Thoracic aorta (tissue), 2 donors: ENCODE results near the gene PRXL2B. TPM values are rescaled to one million over a fixed set of nuclear protein-coding genes. Genes with fewer than 3 reads are reported as not detected.
A peak's percentile ranks its signal among the peaks of the same experiment; 100 is the strongest.
"Not testable (repeated sequence)": the region's sequence is repeated elsewhere in the genome, so short reads cannot be mapped to it uniquely, and the experiment has no call there.

ENCODE experiments used
- ATAC-seq: fragments of 150-250 bp; one replicate; pipeline ENCODE4 v1.8.0; 2017; ENCODE audit warnings: low read depth; ENCODE audit not compliant: insufficient number of reproducible peaks, low FRiP score
- DNase-seq: peaks from one replicate; pipeline ENCODE4 v3.0.0-alpha.2; 2020; ENCODE audit warnings: low spot score
- H3K27ac ChIP-seq, 2 donors: fragments of 200-600 bp; sonication (generic); 1 replicate in 1 of 2; 2 replicates in 1 of 2; pipeline ENCODE4 v1.5.1; 2016; ENCODE audit warnings: mild to moderate bottlenecking in 2 of 2, moderate library complexity in 2 of 2
- H3K27me3 ChIP-seq: fragments of 200-600 bp; sonication (generic); replicated peaks from 2 replicates; pipeline ENCODE4 v1.6.0; 2016; ENCODE audit warnings: mild to moderate bottlenecking; ENCODE audit not compliant: insufficient read depth
- H3K36me3 ChIP-seq: fragments of 200-600 bp; sonication (generic); one replicate; pipeline ENCODE4 v1.5.1; 2016
- H3K4me1 ChIP-seq, 2 donors: fragments of 200-600 bp; sonication (generic); 1 replicate in 1 of 2; 2 replicates in 1 of 2; pipeline versions ENCODE4 v1.5.1 to v1.6.0; 2016; ENCODE audit warnings: low read depth in 2 of 2, mild to moderate bottlenecking in 1 of 2; ENCODE audit not compliant: control insufficient read depth in 1 of 2
- H3K4me3 ChIP-seq: fragments of 200-600 bp; sonication (generic); 2 replicates; pipeline ENCODE4 v1.5.1; 2016; ENCODE audit warnings: mild to moderate bottlenecking
- H3K9me3 ChIP-seq: fragments of 200-600 bp; sonication (generic); 2 replicates; pipeline ENCODE4 v1.5.1; 2016
- total RNA-seq, 2 donors: library from RNA; depleted of rRNA; stranded (reverse); fragments of >200 nt; gene quantifications; one replicate each; pipeline versions ENCODE4 v1.1.0 to v1.2.3, GENCODE V29; 2016
- TF ChIP-seq, protein P1 (sequence below): fragments of 200-600 bp; sonication (generic); IDR thresholded peaks from one replicate; pipeline ENCODE4 v1.5.1; 2019; ENCODE audit warnings: antibody characterized with exemption

Gene PRXL2B
- total RNA-seq, 2 donors from 2014 or later: 8.3 to 15.2 TPM

DNA sequence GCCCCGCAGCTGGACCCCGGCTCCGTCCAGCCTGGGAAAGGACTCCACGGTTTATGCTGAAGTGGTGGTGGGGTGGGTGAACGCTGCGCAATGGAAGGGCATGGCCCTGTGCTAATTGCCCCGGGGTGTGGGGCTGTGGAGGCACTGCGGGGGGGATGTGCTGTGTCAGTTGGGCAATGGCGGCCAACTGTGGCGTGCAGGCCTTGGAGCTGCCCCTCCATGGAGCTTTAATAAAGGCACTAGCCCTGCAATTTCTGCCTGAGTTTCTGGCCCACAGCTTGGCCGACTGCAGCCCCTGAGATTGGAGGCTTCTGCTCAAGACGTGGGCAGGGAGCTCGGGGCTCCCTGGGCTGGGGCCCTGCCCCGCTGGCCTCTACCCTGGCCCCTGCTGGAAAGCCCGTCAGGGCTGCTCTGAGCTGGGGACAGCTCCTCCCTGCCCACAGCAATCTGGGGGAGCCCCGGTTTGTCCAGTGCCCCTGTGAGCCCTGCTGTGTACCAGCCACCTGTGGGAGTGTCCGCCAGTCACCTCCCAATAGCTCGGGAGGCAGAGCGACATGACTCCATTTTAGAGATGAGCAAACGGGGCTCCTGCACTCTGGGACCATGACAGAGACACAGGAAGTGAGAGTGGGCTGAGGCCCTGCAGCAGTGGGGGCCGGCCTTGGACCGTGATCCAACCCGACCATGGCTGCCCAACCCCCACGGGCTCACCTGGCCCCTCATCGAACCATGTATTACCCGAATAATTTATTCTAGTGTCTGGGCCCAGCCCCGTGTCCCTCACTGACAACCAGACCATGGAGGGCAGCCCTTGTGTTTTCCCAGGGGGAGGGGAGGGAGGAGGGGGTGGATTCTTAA is 39.1 kb upstream of the PRXL2B start:
- ATAC-seq: no peak
- H3K4me3 ChIP-seq: peak overlapping the region; percentile 64
- no peaks in the 10 kb centered on the region for H3K27me3 ChIP-seq
- H3K36me3 ChIP-seq: no peaks in the 10 kb centered on the region
- no peak for DNase-seq
- TF ChIP-seq, protein P1, sequence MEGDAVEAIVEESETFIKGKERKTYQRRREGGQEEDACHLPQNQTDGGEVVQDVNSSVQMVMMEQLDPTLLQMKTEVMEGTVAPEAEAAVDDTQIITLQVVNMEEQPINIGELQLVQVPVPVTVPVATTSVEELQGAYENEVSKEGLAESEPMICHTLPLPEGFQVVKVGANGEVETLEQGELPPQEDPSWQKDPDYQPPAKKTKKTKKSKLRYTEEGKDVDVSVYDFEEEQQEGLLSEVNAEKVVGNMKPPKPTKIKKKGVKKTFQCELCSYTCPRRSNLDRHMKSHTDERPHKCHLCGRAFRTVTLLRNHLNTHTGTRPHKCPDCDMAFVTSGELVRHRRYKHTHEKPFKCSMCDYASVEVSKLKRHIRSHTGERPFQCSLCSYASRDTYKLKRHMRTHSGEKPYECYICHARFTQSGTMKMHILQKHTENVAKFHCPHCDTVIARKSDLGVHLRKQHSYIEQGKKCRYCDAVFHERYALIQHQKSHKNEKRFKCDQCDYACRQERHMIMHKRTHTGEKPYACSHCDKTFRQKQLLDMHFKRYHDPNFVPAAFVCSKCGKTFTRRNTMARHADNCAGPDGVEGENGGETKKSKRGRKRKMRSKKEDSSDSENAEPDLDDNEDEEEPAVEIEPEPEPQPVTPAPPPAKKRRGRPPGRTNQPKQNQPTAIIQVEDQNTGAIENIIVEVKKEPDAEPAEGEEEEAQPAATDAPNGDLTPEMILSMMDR: no peak
- H3K4me1 ChIP-seq: peaks cover 16 to 31% of the 10 kb centered on the region in 2 donors
- H3K27ac ChIP-seq: peak overlapping the region; percentile 94 to 95
- no peaks in the 10 kb centered on the region for H3K9me3 ChIP-seq

DNA sequence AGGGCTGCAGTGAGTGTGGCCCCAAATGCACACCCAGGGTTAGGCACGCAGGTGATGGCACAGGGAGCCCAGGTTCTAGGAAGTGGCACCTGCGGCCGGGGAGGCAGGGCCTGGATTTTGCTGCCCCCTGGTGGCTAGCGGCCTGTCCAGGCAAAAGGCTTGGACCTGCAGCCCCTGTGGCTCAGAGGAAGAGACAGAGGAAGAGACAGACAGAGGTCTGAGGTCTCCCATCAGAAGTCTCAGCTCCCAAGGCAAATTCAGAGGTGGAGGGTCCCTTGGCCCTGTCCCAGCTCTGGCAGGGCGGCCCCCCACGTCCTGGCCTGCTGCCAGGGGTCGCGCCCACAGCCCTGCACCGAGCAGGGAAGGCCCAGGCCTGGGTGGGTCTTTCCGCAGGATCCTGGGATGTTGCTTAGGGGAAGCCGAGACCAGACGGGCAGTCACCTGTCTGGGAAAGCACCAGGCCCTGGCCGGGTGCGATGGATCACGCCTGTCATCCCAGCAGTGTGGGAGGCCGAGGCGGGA is 38.4 kb upstream of the PRXL2B start:
- Histone ChIP-seq H3K27me3 (no peaks in the 10 kb centered on the region), H3K4me3 (peak overlapping the region; percentile 64), H3K4me1 (peaks cover 16 to 31% of the 10 kb centered on the region in 2 donors), H3K27ac (peak overlapping the region; percentile 94 to 95), H3K36me3 (no peaks in the 10 kb centered on the region), H3K9me3 (no peaks in the 10 kb centered on the region)
- DNase-seq (no peak), ATAC-seq (no peak)
- TF ChIP-seq, protein P1: peak; percentile 95

DNA sequence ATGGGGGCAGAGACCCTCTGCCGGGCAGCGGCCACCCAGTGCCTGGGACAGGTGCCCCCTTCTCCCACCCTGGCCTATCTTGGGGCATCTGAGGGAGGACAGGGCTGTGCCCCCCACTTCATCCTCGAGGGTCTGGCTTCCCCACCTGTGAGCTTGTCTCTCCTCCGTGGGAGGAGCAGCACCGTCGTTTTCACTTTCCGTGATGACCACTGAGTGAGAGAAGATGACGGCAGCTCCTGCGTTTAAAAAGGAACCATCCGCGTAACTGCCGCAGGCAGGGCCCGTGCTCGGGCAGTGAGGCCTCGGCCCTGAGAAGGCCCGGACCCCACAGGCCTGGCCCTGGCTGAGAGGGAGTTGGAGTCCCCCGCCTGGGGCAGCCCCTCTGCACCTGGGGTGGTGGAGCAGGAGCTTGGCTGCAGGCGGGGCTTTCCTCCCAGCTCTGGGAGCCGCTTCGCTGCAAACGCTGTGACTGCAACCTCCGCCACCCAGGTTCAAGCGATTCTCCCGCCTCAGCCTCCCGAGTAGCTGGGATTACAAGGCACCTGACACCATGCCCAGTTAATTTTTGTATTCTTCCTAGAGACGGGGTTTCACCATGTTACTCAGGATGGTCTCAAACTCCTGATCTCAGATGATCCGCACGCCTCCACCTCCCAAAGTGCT is 37.1 kb upstream of the PRXL2B start:
- not testable (repeated sequence) for H3K27me3 ChIP-seq, H3K36me3 ChIP-seq, ATAC-seq, DNase-seq, H3K9me3 ChIP-seq
- Histone ChIP-seq H3K4me1 (peaks cover 16 to 31% of the 10 kb centered on the region in 2 donors), H3K4me3 (peak overlapping the region; percentile 64), H3K27ac (peak overlapping the region; percentile 94 to 95)

DNA sequence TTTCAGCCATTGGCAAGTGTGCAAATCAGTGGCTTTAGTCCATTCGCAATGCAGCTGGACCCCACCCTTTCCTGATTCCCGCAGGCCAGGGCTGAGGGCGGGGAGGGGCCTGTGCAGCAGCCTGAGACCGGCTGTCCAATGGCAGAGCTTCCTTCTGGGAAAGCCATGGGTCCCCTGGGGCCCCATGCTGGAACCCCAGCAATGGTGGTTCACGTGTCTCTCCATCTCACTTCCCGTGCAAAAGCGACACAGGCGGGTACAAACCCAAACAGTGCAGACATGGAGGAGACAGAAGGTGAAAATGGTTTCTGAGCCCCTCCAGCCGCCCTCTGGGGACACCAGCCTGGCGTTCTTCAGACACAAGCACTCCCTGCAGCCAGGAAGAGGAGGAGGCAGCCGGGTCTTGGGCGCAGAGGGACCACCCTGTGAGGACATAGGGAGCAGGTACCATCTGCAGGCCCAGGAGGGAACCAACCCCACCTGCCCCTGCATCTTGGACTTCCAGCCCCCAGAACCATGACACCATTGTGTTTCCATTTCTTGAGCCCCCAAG is 36.2 kb upstream of the PRXL2B start:
- peaks cover 19 to 36% of the 10 kb centered on the region in 2 donors for H3K4me1 ChIP-seq
- not testable (repeated sequence) for DNase-seq, H3K27me3 ChIP-seq, H3K4me3 ChIP-seq, H3K27ac ChIP-seq, H3K9me3 ChIP-seq, ATAC-seq, H3K36me3 ChIP-seq

DNA sequence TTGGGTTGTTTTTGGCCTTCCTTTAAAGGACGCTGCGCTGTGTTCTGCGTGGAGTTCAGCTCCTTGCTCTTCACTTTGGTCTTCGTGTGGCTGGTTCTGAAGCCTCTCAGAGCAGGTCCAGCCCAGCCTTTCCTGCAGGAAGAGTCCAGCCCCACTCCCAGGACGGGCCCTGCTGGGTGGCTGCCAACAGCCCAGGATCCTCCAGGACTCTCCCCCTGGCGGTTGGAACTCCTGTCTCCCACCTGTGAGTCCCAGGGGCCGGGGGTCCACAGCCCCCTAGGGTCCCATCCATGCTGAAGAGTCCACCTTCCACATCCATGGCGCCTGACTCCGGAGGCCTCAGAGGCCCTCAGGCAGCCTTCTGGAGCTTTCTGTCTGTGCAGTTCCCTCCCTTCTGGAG is 35.0 kb upstream of the PRXL2B start:
- not testable (repeated sequence) for ATAC-seq
- peaks cover 19 to 43% of the 10 kb centered on the region in 2 donors for H3K4me1 ChIP-seq

DNA sequence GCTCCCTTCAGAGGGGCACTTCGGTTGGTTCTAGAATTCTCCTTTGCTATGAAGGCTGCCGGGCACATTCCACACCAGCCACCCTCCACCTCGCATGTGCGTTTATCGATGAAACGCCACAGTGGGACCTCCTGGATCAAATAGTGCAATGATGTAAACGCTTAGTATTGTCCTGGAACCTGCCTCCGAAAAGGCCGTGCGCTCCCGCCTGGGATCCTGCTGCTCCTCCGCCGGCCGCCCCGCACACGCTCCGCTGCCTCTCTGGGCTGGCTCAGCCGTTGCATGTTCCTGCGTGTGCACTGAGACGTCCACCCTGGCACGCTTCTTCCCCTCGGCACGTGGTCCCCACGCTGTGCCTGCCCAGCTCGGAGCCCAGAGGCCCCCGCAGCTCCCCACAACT is 34.4 kb upstream of the PRXL2B start:
- Histone ChIP-seq H3K36me3 (no peaks in the 10 kb centered on the region), H3K27me3 (no peaks in the 10 kb centered on the region), H3K4me3 (no peak overlapping the region), H3K9me3 (no peaks in the 10 kb centered on the region), H3K27ac (no peak overlapping the region), H3K4me1 (peaks cover 24 to 43% of the 10 kb centered on the region in 2 donors)
- TF ChIP-seq, protein P1: no peak
- no peak for DNase-seq
- no peak for ATAC-seq

More for the DNA sequence above, 35.0 kb upstream of the PRXL2B start:
- DNase-seq, H3K4me3 ChIP-seq, H3K27me3 ChIP-seq, H3K9me3 ChIP-seq, H3K27ac ChIP-seq, H3K36me3 ChIP-seq: not testable (repeated sequence)

DNA sequence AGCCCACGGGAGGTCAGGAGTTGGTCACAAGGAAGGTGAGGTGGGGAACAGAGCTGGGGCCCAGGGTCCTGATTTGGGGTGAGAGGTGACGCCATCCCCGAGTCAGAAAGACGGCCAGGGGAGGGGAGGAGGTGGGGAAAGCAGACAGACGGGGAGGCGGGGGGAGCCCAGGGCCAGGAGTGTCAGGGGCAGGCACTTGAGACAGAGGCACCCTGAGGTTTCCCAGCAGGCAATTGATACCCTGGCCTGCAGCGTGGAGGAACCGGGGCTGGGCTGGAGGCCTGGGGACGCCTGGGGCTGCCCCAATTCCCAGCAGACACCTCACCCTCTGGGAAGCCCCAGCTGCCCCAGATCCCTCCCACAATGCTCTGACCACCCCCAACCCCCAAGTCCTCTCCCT is 33.5 kb upstream of the PRXL2B start:
- not testable (repeated sequence) for H3K9me3 ChIP-seq, ATAC-seq, H3K4me3 ChIP-seq, DNase-seq, H3K27me3 ChIP-seq, H3K36me3 ChIP-seq, H3K27ac ChIP-seq
- H3K4me1 ChIP-seq: peaks cover 23 to 40% of the 10 kb centered on the region in 2 donors
